WTC11 (cell line): Measurements from ENCODE around the gene MEF2B. TPM values are rescaled to one million over a fixed set of nuclear protein-coding genes. Genes with fewer than 3 reads are reported as not detected.

ENCODE experiments used
- ATAC-seq: fragments of 200-7000 bp; cut with Tn5 transposase; 2 replicates; pipeline ENCODE4 v1.10.0; 2021; ENCODE audit warnings: mild to moderate bottlenecking, moderate library complexity
- CTCF ChIA-PET: fragments of 300-600 bp; sonication (Branson Sonifier 250); formaldehyde crosslinking; loops from one replicate; lab custom pipeline; 2021; ENCODE audit warnings: antibody characterized with exemption; lab: Charles Lee
- POLR2A ChIA-PET: fragments of 350-600 bp; sonication (Branson Sonifier 250); formaldehyde crosslinking; loops from one replicate; lab custom pipeline; 2021; ENCODE audit warnings: antibody characterized with exemption; lab: Charles Lee
- DNase-seq: peaks from one replicate; pipeline ENCODE4 v3.0.0; 2021; ENCODE audit warnings: low spot score
- H3K27ac Mint-ChIP-seq: 2 replicates; pipeline ENCODE4 v1.8.0; 2021; ENCODE audit warnings: mixed read lengths
- H3K27me3 Mint-ChIP-seq: 2 replicates; pipeline ENCODE4 v1.8.0; 2021; ENCODE audit warnings: low read depth, mild to moderate bottlenecking, moderate library complexity, mixed read lengths
- H3K36me3 Mint-ChIP-seq: 2 replicates; pipeline ENCODE4 v1.8.0; 2021; ENCODE audit warnings: mixed read lengths
- H3K4me1 Mint-ChIP-seq: 2 replicates; pipeline ENCODE4 v1.8.0; 2022; ENCODE audit warnings: mixed read lengths
- H3K4me3 Mint-ChIP-seq: 2 replicates; pipeline ENCODE4 v1.8.0; 2021; ENCODE audit warnings: mild to moderate bottlenecking, moderate library complexity, mixed read lengths
- H3K9me3 Mint-ChIP-seq: 2 replicates; pipeline ENCODE4 v1.8.0; 2021; ENCODE audit warnings: mixed read lengths
- AFF4 ChIP-seq: sonication (generic); formaldehyde crosslinking; IDR thresholded peaks from 2 replicates; pipeline ENCODE4 v1.8.1; 2023; ENCODE audit warnings: mild to moderate bottlenecking, missing genetic modification reagents, borderline replicate concordance
- ATF3 ChIP-seq: sonication (generic); formaldehyde crosslinking; conservative IDR thresholded peaks from 2 replicates; pipeline ENCODE4 v1.8.1; 2022; ENCODE audit warnings: mild to moderate bottlenecking, missing genetic modification reagents
- CBFB ChIP-seq: sonication (generic); formaldehyde crosslinking; IDR thresholded peaks from 2 replicates; pipeline ENCODE4 v1.8.1; 2022; ENCODE audit warnings: mild to moderate bottlenecking, low read depth, missing genetic modification reagents
- CTCF ChIP-seq: fragments of 200-600 bp; IDR thresholded peaks from 2 replicates; pipeline ENCODE4 v1.8.0; 2022; ENCODE audit warnings: antibody characterized with exemption
- EMX1 ChIP-seq: fragments of 250-450 bp; sonication (Bioruptor Pico); IDR thresholded peaks from 2 replicates; pipeline ENCODE4 v1.8.0; 2021; ENCODE audit warnings: mild to moderate bottlenecking
- FOXP1 ChIP-seq: sonication (generic); formaldehyde crosslinking; IDR thresholded peaks from 2 replicates; pipeline ENCODE4 v1.8.0; 2022; ENCODE audit warnings: missing genetic modification reagents, mild to moderate bottlenecking, moderate library complexity, borderline replicate concordance
- IRF1 ChIP-seq: sonication (generic); formaldehyde crosslinking; IDR thresholded peaks from 2 replicates; pipeline ENCODE4 v1.8.0; 2023; ENCODE audit warnings: missing genetic modification reagents
- IRF2 ChIP-seq: sonication (generic); formaldehyde crosslinking; IDR thresholded peaks from 2 replicates; pipeline ENCODE4 v1.8.0; 2022; ENCODE audit warnings: low read depth, missing genetic modification reagents, borderline replicate concordance
- KAT7 ChIP-seq: sonication (generic); formaldehyde crosslinking; IDR thresholded peaks from 2 replicates; pipeline ENCODE4 v1.8.1; 2023; ENCODE audit warnings: missing genetic modification reagents, mild to moderate bottlenecking, borderline replicate concordance
- MAX ChIP-seq: sonication (generic); formaldehyde crosslinking; IDR thresholded peaks from 2 replicates; pipeline ENCODE4 v1.8.0; 2022; ENCODE audit warnings: mild to moderate bottlenecking, missing genetic modification reagents
- MLX ChIP-seq: sonication (generic); formaldehyde crosslinking; IDR thresholded peaks from 2 replicates; pipeline ENCODE4 v1.8.1; 2023; ENCODE audit warnings: mild to moderate bottlenecking, missing genetic modification reagents, moderate library complexity
- NFATC4 ChIP-seq: fragments of 250-450 bp; sonication (Bioruptor Pico); IDR thresholded peaks from 2 replicates; pipeline ENCODE4 v1.9.0; 2021; ENCODE audit warnings: mild to moderate bottlenecking
- NFYB ChIP-seq: sonication (generic); formaldehyde crosslinking; conservative IDR thresholded peaks from 2 replicates; pipeline ENCODE4 v1.8.0; 2022; ENCODE audit warnings: low read depth, missing genetic modification reagents
- OVOL2 ChIP-seq: fragments of 250-450 bp; sonication (Bioruptor Pico); IDR thresholded peaks from 2 replicates; pipeline ENCODE4 v1.9.0; 2021; ENCODE audit warnings: mild to moderate bottlenecking, borderline replicate concordance
- PRDM15 ChIP-seq: sonication (generic); formaldehyde crosslinking; IDR thresholded peaks from 2 replicates; pipeline ENCODE4 v1.8.0; 2022; ENCODE audit warnings: missing genetic modification reagents
- PREB ChIP-seq: sonication (generic); formaldehyde crosslinking; IDR thresholded peaks from 2 replicates; pipeline ENCODE4 v1.8.1; 2022; ENCODE audit warnings: mild to moderate bottlenecking, missing genetic modification reagents, moderate library complexity, borderline replicate concordance
- TEAD4 ChIP-seq: sonication (generic); formaldehyde crosslinking; IDR thresholded peaks from 2 replicates; pipeline ENCODE4 v1.8.0; 2022; ENCODE audit warnings: mild to moderate bottlenecking, missing genetic modification reagents
- ZMAT4 ChIP-seq: fragments of 250-450 bp; sonication (Bioruptor Pico); IDR thresholded peaks from 2 replicates; pipeline ENCODE4 v1.9.0; 2021; ENCODE audit warnings: mild to moderate bottlenecking
- total RNA-seq: library from RNA; stranded (reverse); gene quantifications from 3 replicates; pipeline ENCODE4 v1.2.3, GENCODE V29; 2021

The MEF2B gene
- total RNA-seq, 1 experiment from 2014 or later, result 1.7 TPM

GRCh38 chr19:19155495-19156219 is 14.4 kb downstream of the MEF2B start:
- no peak overlapping the region for H3K4me3 Mint-ChIP-seq

More at GRCh38 chr19:19155495-19156219, 14.4 kb downstream of the MEF2B start:
- ATAC-seq (no peak), DNase-seq (no peak)
- H3K36me3 Mint-ChIP-seq, result no peaks in the 10 kb centered on the region
- H3K27ac Mint-ChIP-seq, result no peak overlapping the region
- H3K4me1 Mint-ChIP-seq, result peaks cover 5% of the 10 kb centered on the region; the same call in 1 of the 2 replicates
- CTCF ChIA-PET, result interaction anchor here (2.7 kb wide), 1 partner anchor 10 kb away, joined by 22 read pairs; no protein-coding TSS in a partner anchor
- POLR2A ChIA-PET, result interaction anchor here (1.9 kb wide), 1 partner anchor 14 kb away, joined by 8 read pairs; the partner anchor contains the start of gene MEF2B
- H3K9me3 Mint-ChIP-seq, result no peaks in the 10 kb centered on the region
- peaks cover 33% of the 10 kb centered on the region for H3K27me3 Mint-ChIP-seq
- TF ChIP-seq TEAD4 (CRISPR knock-in tag) (no peak), PRDM15 (CRISPR knock-in tag) (no peak), MAX (no peak), PREB (CRISPR knock-in tag) (no peak), KAT7 (CRISPR knock-in tag) (no peak), ATF3 (CRISPR knock-in tag) (no peak), IRF1 (no peak), CBFB (no peak), AFF4 (CRISPR knock-in tag) (no peak), ZMAT4 (CRISPR knock-in tag) (no peak), NFYB (CRISPR knock-in tag) (no peak), MLX (no peak), OVOL2 (CRISPR knock-in tag) (no peak), EMX1 (no peak), FOXP1 (CRISPR knock-in tag) (no peak), IRF2 (CRISPR knock-in tag) (no peak), CTCF (no peak), NFATC4 (CRISPR knock-in tag) (no peak)
